Peyer's patch (tissue), 4 donors: ENCODE measurements around the gene TSPAN18. TPM values are rescaled to one million over a fixed set of nuclear protein-coding genes. Genes with fewer than 3 reads are reported as not detected.
A peak's percentile ranks its signal among the peaks of the same experiment; 100 is the strongest.

Experiments used
- DNase-seq, 3 donors: peaks; one replicate each; pipeline ENCODE4 v3.0.0-alpha.2; 2017 to 2019
- H3K27ac ChIP-seq, 4 donors: fragments of 200-600 bp; sonication (generic); one replicate each; pipeline ENCODE4 v1.5.1; 2016 to 2019
- H3K27me3 ChIP-seq, 2 donors: fragments of 200-600 bp; sonication (generic); one replicate each; pipeline ENCODE4 v1.5.1; 2019
- H3K36me3 ChIP-seq, 3 donors: fragments of 200-600 bp; sonication (generic); one replicate each; pipeline ENCODE4 v1.5.1; 2016 to 2019
- H3K4me1 ChIP-seq, 4 donors: fragments of 200-600 bp; sonication (generic); one replicate each; pipeline ENCODE4 v1.5.1; 2016 to 2019
- H3K4me3 ChIP-seq, 4 donors: fragments of 200-600 bp; sonication (generic); 1 replicate in 3 of 4; 2 replicates in 1 of 4; pipeline ENCODE4 v1.5.1; 2016 to 2019; ENCODE audit warnings: mild to moderate bottlenecking in 1 of 4
- H3K9me3 ChIP-seq, 4 donors: fragments of 200-600 bp; sonication (generic); one replicate each; pipeline ENCODE4 v1.5.1; 2016 to 2019; ENCODE audit warnings: mild to moderate bottlenecking in 1 of 4
- CTCF ChIP-seq, 6 experiments: fragments of 450-650 bp in 4 of 6; fragments of 200-600 bp in 2 of 6; sonication (generic) in 1 of 6; IDR thresholded peaks; one replicate each; pipeline ENCODE4 v1.5.1; 2017 to 2019; ENCODE audit warnings: antibody characterized with exemption in 6 of 6, mild to moderate bottlenecking in 3 of 6, moderate library complexity in 1 of 6
- POLR2A ChIP-seq, 2 donors: fragments of 450-650 bp; IDR thresholded peaks; one replicate each; pipeline ENCODE4 v1.5.1; 2017; ENCODE audit warnings: antibody characterized with exemption in 2 of 2, mild to moderate bottlenecking in 2 of 2, moderate library complexity in 2 of 2
- total RNA-seq, 4 donors: library from RNA; depleted of rRNA; stranded (reverse); fragments of >200 nt; gene quantifications; one replicate each; pipeline ENCODE4 v1.1.0, GENCODE V29; 2016

The TSPAN18 gene
- total RNA-seq, 4 donors from 2014 or later = 1.1 to 19.8 (median 3.1) TPM

GRCh38 chr11:44839458-44840084, 112.8 kb downstream of the TSPAN18 start:
- H3K36me3 ChIP-seq = no peaks in the 10 kb centered on the region
- H3K27me3 ChIP-seq = no peaks in the 10 kb centered on the region
- DNase-seq = no peak
- H3K27ac ChIP-seq = no peak overlapping the region
- no peak overlapping the region for H3K4me3 ChIP-seq
- no peak for TF ChIP-seq CTCF (IDR thresholded peaks at IDR 0.05)
- no peak for TF ChIP-seq POLR2A (IDR thresholded peaks at IDR 0.05)
- H3K4me1 ChIP-seq = no peaks in the 10 kb centered on the region
- H3K9me3 ChIP-seq = no peaks in the 10 kb centered on the region

- Histone ChIP-seq H3K27ac (no peak overlapping the region), H3K4me3 (no peak overlapping the region), H3K36me3 (no peaks in the 10 kb centered on the region), H3K9me3 (no peaks in the 10 kb centered on the region), H3K4me1 (no peaks in the 10 kb centered on the region), H3K27me3 (no peaks in the 10 kb centered on the region)
- DNase-seq = no peak
- TF ChIP-seq CTCF (IDR thresholded peaks at IDR 0.05) = no peak
- no peak for TF ChIP-seq POLR2A (IDR thresholded peaks at IDR 0.05)
Observed at GRCh38 chr11:44840085-44840478, 113.3 kb downstream of the TSPAN18 start.

DNA sequence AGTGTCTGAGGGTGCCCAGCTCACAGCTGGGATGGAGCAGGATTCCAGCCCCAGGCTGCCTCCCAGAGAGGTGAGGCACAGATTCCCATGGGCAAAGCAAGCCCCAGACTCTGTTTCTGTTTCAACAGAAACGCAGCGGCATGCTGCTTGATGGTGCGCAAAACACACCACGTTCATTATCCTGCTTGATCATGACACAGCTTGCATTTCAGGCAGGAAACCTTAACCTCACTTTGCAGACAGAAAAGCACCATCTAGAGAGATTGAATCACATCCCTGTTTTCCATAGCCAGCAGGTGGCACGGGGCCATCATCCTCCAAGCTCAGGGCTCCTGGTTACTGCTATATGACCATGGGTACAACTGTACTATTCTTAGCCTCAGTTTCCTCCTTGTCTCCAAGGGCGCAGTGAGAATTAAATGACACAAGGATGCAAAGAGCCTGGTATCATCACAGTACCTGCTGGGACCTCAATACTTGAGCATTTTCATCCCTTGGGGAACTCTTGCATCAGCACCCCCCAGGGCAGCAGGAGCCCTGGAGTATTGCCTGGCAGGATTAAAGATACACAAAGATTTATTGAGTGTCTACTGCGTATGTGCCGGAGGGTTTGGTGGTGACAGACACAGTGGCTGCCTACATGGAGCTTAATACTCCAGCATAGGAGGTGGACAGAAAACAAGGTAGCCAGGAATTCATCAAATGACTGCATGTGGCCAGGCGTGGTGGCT, 113.9 kb downstream of the TSPAN18 start:
- Histone ChIP-seq H3K27ac (no peak overlapping the region), H3K4me3 (no peak overlapping the region), H3K4me1 (no peaks in the 10 kb centered on the region), H3K27me3 (no peaks in the 10 kb centered on the region), H3K36me3 (no peaks in the 10 kb centered on the region), H3K9me3 (no peaks in the 10 kb centered on the region)
- DNase-seq = no peak
- no peak for TF ChIP-seq POLR2A (IDR thresholded peaks at IDR 0.05)
- TF ChIP-seq CTCF (IDR thresholded peaks at IDR 0.05) = no peak

DNA sequence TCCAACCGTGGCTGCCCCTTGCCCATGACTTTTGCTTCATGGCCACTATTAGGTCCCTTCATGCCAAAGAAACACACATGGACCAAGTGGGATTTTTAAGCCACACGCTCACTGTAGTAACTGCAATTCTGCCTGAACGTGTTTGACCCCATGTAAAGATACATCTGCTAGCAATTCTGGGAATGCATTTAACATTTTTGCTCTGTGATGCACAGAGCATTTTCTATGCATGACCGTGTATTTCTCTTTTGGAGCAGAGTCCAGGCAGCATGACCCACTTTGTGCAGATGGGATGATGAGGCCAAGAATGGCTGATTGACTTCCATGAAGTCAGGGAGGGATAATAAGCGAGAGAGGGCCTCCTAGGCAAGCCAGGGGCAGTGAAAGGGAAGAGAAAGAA, 115.5 kb downstream of the TSPAN18 start:
- H3K9me3 ChIP-seq = peaks cover 0 to 5% (median 2%) of the 10 kb centered on the region in 4 donors
- H3K4me1 ChIP-seq = no peaks in the 10 kb centered on the region
- H3K27me3 ChIP-seq = no peaks in the 10 kb centered on the region
- TF ChIP-seq POLR2A (IDR thresholded peaks at IDR 0.05) = no peak
- no peak for TF ChIP-seq CTCF (IDR thresholded peaks at IDR 0.05)
- no peak overlapping the region for H3K4me3 ChIP-seq
- peak overlapping the region in 1 of 4 donors; percentile 26 for H3K27ac ChIP-seq
- no peak for DNase-seq
- H3K36me3 ChIP-seq = no peaks in the 10 kb centered on the region

DNA sequence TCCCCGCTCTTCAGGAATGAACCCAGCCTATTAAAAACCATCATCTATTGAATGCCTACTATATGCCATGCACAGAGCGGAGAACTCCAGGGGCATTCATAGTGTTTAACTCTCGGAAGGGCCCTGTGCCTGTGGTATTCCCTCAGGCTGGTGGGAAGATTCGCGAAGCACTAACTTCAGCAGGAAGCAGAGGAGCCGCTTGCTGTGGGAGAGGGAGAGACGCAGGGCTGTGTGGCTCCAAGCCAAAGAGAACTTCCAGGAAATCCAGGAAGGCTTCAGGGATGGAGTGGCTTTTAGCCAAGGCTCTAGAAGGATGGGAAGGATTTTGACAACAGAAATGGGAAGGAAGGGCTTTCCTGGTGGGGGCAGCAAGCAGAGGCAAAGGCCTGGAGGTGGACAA, 120.1 kb downstream of the TSPAN18 start:
- H3K36me3 ChIP-seq = no peaks in the 10 kb centered on the region
- no peaks in the 10 kb centered on the region for H3K27me3 ChIP-seq
- peaks cover 0 to 9% (median 3%) of the 10 kb centered on the region in 4 donors for H3K9me3 ChIP-seq
- TF ChIP-seq POLR2A (IDR thresholded peaks at IDR 0.05) (no peak), CTCF (IDR thresholded peaks at IDR 0.05) (no peak)
- no peaks in the 10 kb centered on the region for H3K4me1 ChIP-seq
- no peak overlapping the region for H3K27ac ChIP-seq
- no peak overlapping the region for H3K4me3 ChIP-seq
- DNase-seq = no peak
